Stimulated activated CD4-positive, alpha-beta T cell treated with anti-CD3 and anti-CD28 coated beads, Interleukin-4, amount 100 ng/mL, for 48 hours (primary cell): ENCODE measurements around the gene PEX11G.

Experiments
- DNase-seq, 2 donors: peaks; one replicate each; pipeline ENCODE4 v3.0.0-alpha.2; 2020; ENCODE audit warnings: low read depth in 2 of 2

The PEX11G gene

GRCh38 chr19:7488736-7489353 is at the start of gene PEX11G:
TSS of gene PEX11G (minus strand) at chr19:7489035. CDS start at chr19:7489010, 25 bp downstream.
- peak; percentile 83 to 91 for DNase-seq

GRCh38 chr19:7535998-7536695 is 47.3 kb upstream of the PEX11G start:
- no peak for DNase-seq

GRCh38 chr19:7535047-7535997 is 46.5 kb upstream of the PEX11G start, which contains the start of gene PNPLA6:
TSS of gene PNPLA6 (plus strand) at chr19:7535717. CDS start at chr19:7535789, 72 bp downstream.
- peak; percentile 93 to 94 for DNase-seq

GRCh38 chr19:7534531-7535046 is 45.8 kb upstream of the PEX11G start:
- DNase-seq, result peak in 1 of 2 donors; percentile 18

GRCh38 chr19:7533925-7534480 is 45.2 kb upstream of the PEX11G start:
- peak; percentile 77 to 78 for DNase-seq

- DNase-seq, result no peak
Observed at GRCh38 chr19:7533281-7533885, 44.5 kb upstream of the PEX11G start.

- DNase-seq, result no peak
Observed at GRCh38 chr19:7529610-7530490, 41.0 kb upstream of the PEX11G start.

- no peak for DNase-seq
Observed at GRCh38 chr19:7529246-7529600, 40.4 kb upstream of the PEX11G start.

- DNase-seq, result no peak
Observed at GRCh38 chr19:7528522-7529245, 39.8 kb upstream of the PEX11G start.

- no peak for DNase-seq
Observed at GRCh38 chr19:7528192-7528519, 39.3 kb upstream of the PEX11G start.

GRCh38 chr19:7527516-7528191 is 38.8 kb upstream of the PEX11G start:
- DNase-seq, result no peak

- DNase-seq, result no peak
Observed at GRCh38 chr19:7526059-7526929, 37.5 kb upstream of the PEX11G start.

GRCh38 chr19:7524992-7525739 is 36.3 kb upstream of the PEX11G start:
- DNase-seq, result no peak

- DNase-seq, result no peak
Observed at GRCh38 chr19:7524523-7524922, 35.7 kb upstream of the PEX11G start.

GRCh38 chr19:7522923-7523667 is 34.3 kb upstream of the PEX11G start:
- DNase-seq, result no peak

- DNase-seq, result peak; percentile 99 to 100
Observed at GRCh38 chr19:7522072-7522922, 33.5 kb upstream of the PEX11G start, which contains the start of gene MCOLN1. TSS of gene MCOLN1 (plus strand) at chr19:7522624. CDS start at chr19:7522751, 127 bp downstream.
